IMR-90 (cell line): Measurements from ENCODE around the gene RNF112. TPM values are rescaled to one million over a fixed set of nuclear protein-coding genes. Genes with fewer than 3 reads are reported as not detected.

Source experiments
- ATAC-seq: fragments of 200-7000 bp; cut with Tn5 transposase; 2 replicates; pipeline ENCODE4 v1.9.1; 2020; ENCODE audit warnings: low read depth, mild to moderate bottlenecking, moderate library complexity
- BruUV-seq: library from RNA; stranded (reverse); fragments of 400-500 nt; replicated peaks from 2 replicates; lab custom pipeline; 2021; lab: Mats Ljungman, UMichigan
- CTCF ChIA-PET: fragments of 300-600 bp; formaldehyde crosslinking; extraction: SDS; loops from one replicate; lab custom pipeline; 2021; ENCODE audit warnings: antibody characterized with exemption; lab: Yijun Ruan, JAX
- POLR2A ChIA-PET: fragments of 300-600 bp; sonication (Branson Sonifier 250); formaldehyde crosslinking; loops from one replicate; lab custom pipeline; 2022; ENCODE audit warnings: antibody characterized with exemption; ENCODE audit not compliant: unreplicated experiment; lab: Charles Lee
- DNase-seq: peaks from one replicate; pipeline ENCODE4 v3.0.0; 2013
- H2AFZ ChIP-seq: replicated peaks from 2 replicates; pipeline ENCODE3; 2013; ENCODE audit warnings: low read length, mild to moderate bottlenecking; ENCODE audit not compliant: poor library complexity
- H2AK5ac ChIP-seq: 2 replicates; pipeline ENCODE4 v1.6.1; 2013; ENCODE audit warnings: low read depth, low read length, inconsistent platforms
- H2AK9ac ChIP-seq: replicated peaks from 2 replicates; pipeline ENCODE3; 2013; ENCODE audit warnings: mild to moderate bottlenecking, low read depth, low read length, moderate library complexity; ENCODE audit not compliant: poor library complexity
- H2BK120ac ChIP-seq: 2 replicates; pipeline ENCODE4 v1.6.1; 2013; ENCODE audit warnings: low read depth, low read length, inconsistent platforms
- H2BK15ac ChIP-seq: 3 replicates; pipeline ENCODE4 v1.6.1; 2013; ENCODE audit warnings: low read depth, low read length, inconsistent platforms
- H2BK20ac ChIP-seq: 2 replicates; pipeline ENCODE4 v1.6.1; 2013; ENCODE audit warnings: low read depth, mild to moderate bottlenecking, inconsistent platforms, low read length, moderate library complexity
- H2BK5ac ChIP-seq: 2 replicates; pipeline ENCODE4 v1.6.1; 2013; ENCODE audit warnings: mild to moderate bottlenecking, low read depth, low read length, inconsistent platforms; ENCODE audit not compliant: poor library complexity, severe bottlenecking
- H3K14ac ChIP-seq: replicated peaks from 2 replicates; pipeline ENCODE4 v1.6.1; 2013; ENCODE audit warnings: low read depth, low read length, inconsistent platforms
- H3K18ac ChIP-seq: 2 replicates; pipeline ENCODE4 v1.6.1; 2013; ENCODE audit warnings: low read depth, low read length, control low read depth
- H3K23ac ChIP-seq: 2 replicates; pipeline ENCODE4 v1.6.1; 2013; ENCODE audit warnings: low read depth, low read length, inconsistent platforms
- H3K27ac ChIP-seq: 2 replicates; pipeline ENCODE4 v1.5.1; 2013; ENCODE audit warnings: mild to moderate bottlenecking, control low read depth, low read length; ENCODE audit not compliant: insufficient read depth
- H3K27me3 ChIP-seq: 2 replicates; pipeline ENCODE4 v1.6.1; 2013; ENCODE audit warnings: low read length; ENCODE audit not compliant: control insufficient read depth, insufficient read depth
- H3K36me3 ChIP-seq: 2 replicates; pipeline ENCODE4 v1.6.1; 2013; ENCODE audit warnings: low read length, mixed read lengths; ENCODE audit not compliant: control insufficient read depth, insufficient read depth
- H3K4ac ChIP-seq: 2 replicates; pipeline ENCODE4 v1.6.1; 2013; ENCODE audit warnings: low read depth, low read length, inconsistent platforms
- H3K4me1 ChIP-seq: 2 replicates; pipeline ENCODE4 v1.6.1; 2013; ENCODE audit warnings: low read length, mixed read lengths; ENCODE audit not compliant: control insufficient read depth, insufficient read depth
- H3K4me2 ChIP-seq: 2 replicates; pipeline ENCODE4 v1.6.1; 2013; ENCODE audit warnings: low read depth, mild to moderate bottlenecking, control low read depth, low read length, moderate library complexity
- H3K4me3 ChIP-seq: 2 replicates; pipeline ENCODE4 v1.5.1; 2013; ENCODE audit warnings: low read depth, mild to moderate bottlenecking, control low read depth, low read length, moderate library complexity; ENCODE audit not compliant: insufficient read depth
- H3K56ac ChIP-seq: 2 replicates; pipeline ENCODE4 v1.6.1; 2013; ENCODE audit warnings: low read length, inconsistent platforms; ENCODE audit not compliant: insufficient read depth; ENCODE audit errors: extremely low read depth
- H3K79me1 ChIP-seq, 2 experiments: 2 replicates each; pipeline ENCODE4 v1.6.1; 2013; ENCODE audit warnings: low read length in 2 of 2, inconsistent platforms in 1 of 2, low read depth in 1 of 2
- H3K9ac ChIP-seq: 2 replicates; pipeline ENCODE4 v1.6.1; 2013; ENCODE audit warnings: low read depth, low read length, control low read depth
- H3K9me1 ChIP-seq: 2 replicates; pipeline ENCODE4 v1.6.1; 2013; ENCODE audit warnings: low read length, inconsistent platforms; ENCODE audit not compliant: insufficient read depth
- H3K9me3 ChIP-seq: 2 replicates; pipeline ENCODE4 v1.6.1; 2013; ENCODE audit warnings: low read length; ENCODE audit not compliant: control insufficient read depth, insufficient read depth
- H4K20me1 ChIP-seq: 2 replicates; pipeline ENCODE4 v1.6.1; 2013; ENCODE audit warnings: low read length, inconsistent platforms; ENCODE audit not compliant: insufficient read depth
- H4K5ac ChIP-seq: 2 replicates; pipeline ENCODE4 v1.6.1; 2013; ENCODE audit warnings: mild to moderate bottlenecking, low read depth, low read length, control low read depth
- H4K8ac ChIP-seq, 2 experiments: 2 replicates each; pipeline ENCODE4 v1.6.1; 2013; ENCODE audit warnings: low read depth in 2 of 2, low read length in 2 of 2, control low read depth in 1 of 2, inconsistent platforms in 1 of 2
- H4K91ac ChIP-seq: 2 replicates; pipeline ENCODE4 v1.6.1; 2013; ENCODE audit warnings: low read depth, low read length, inconsistent platforms; ENCODE audit not compliant: insufficient read depth
- BHLHE40 ChIP-seq: fragments of 150-350 bp; IDR thresholded peaks from 2 replicates; pipeline ENCODE4 v1.6.1; 2016; ENCODE audit warnings: mild to moderate bottlenecking, low read depth, low read length
- CHD1 ChIP-seq: IDR thresholded peaks from 2 replicates; pipeline ENCODE4 v1.6.1; 2012; ENCODE audit warnings: low read depth, low read length, improper control_type of control experiment
- FOS ChIP-seq: fragments of 150-350 bp; IDR thresholded peaks from 2 replicates; pipeline ENCODE4 v1.6.1; 2016; ENCODE audit warnings: low read depth, low read length
- MAFK ChIP-seq: IDR thresholded peaks from 2 replicates; pipeline ENCODE4 v1.6.1; 2012; ENCODE audit warnings: low read depth, low read length, improper control_type of control experiment
- MAZ ChIP-seq: IDR thresholded peaks from 2 replicates; pipeline ENCODE4 v1.6.1; 2012; ENCODE audit warnings: low read depth, mild to moderate bottlenecking, low read length, improper control_type of control experiment, moderate library complexity, borderline replicate concordance
- MXI1 ChIP-seq: IDR thresholded peaks from 2 replicates; pipeline ENCODE4 v1.6.1; 2012; ENCODE audit warnings: low read depth, mild to moderate bottlenecking, low read length, moderate library complexity, borderline replicate concordance
- NFE2L2 ChIP-seq: fragments of 150-350 bp; IDR thresholded peaks from 2 replicates; pipeline ENCODE4 v1.6.1; 2016; ENCODE audit warnings: low read depth, mild to moderate bottlenecking, low read length
- POLR2A ChIP-seq: IDR thresholded peaks from 2 replicates; pipeline ENCODE4 v1.6.1; 2012; ENCODE audit warnings: mild to moderate bottlenecking, low read depth, low read length
- RAD21 ChIP-seq: IDR thresholded peaks from 2 replicates; pipeline ENCODE4 v1.6.1; 2012; ENCODE audit warnings: low read length, improper control_type of control experiment
- RCOR1 ChIP-seq: IDR thresholded peaks from 2 replicates; pipeline ENCODE4 v1.6.1; 2012; ENCODE audit warnings: mild to moderate bottlenecking, low read length, improper control_type of control experiment; ENCODE audit not compliant: insufficient replicate concordance
- RFX5 ChIP-seq: IDR thresholded peaks from 2 replicates; pipeline ENCODE4 v1.8.0; 2012; ENCODE audit warnings: low read depth, mild to moderate bottlenecking, low read length, moderate library complexity
- SMC3 ChIP-seq: fragments of 150-350 bp; IDR thresholded peaks from 2 replicates; pipeline ENCODE4 v1.6.1; 2016; ENCODE audit warnings: low read depth, mild to moderate bottlenecking, antibody characterized with exemption, low read length, moderate library complexity
- USF2 ChIP-seq: fragments of 150-350 bp; IDR thresholded peaks from 2 replicates; pipeline ENCODE4 v1.6.1; 2017; ENCODE audit warnings: mild to moderate bottlenecking, antibody characterized with exemption, low read length, low read depth
- WGBS, 2 experiments: methylation state at CpG; one replicate each; pipeline versions ENCODE4 v1.1.5 to v1.1.7; 2013; ENCODE audit warnings: missing lambda C conversion rate in 2 of 2; ENCODE audit not compliant: insufficient read length in 1 of 2; ENCODE audit errors: extremely low coverage in 2 of 2; 5-methylcytosine and 5-hydroxymethylcytosine counted together
- dilution Hi-C: fragments of 300-500 bp; cut with HindIII; formaldehyde crosslinking; loops from one replicate; pipeline ENCODE4 v1.14.3; 2018; ENCODE audit warnings: low sequenced_read_pairs; ENCODE audit not compliant: unreplicated experiment
- in situ Hi-C: fragments of 300-500 bp; cut with MboI; formaldehyde crosslinking; loops from 3 replicates; pipeline ENCODE4 v1.14.3; 2019; ENCODE audit warnings: low sequenced_read_pairs, inconsistent platforms, mixed read lengths
- intact Hi-C: fragments of 100-400 bp; cut with micrococcal nuclease; formaldehyde crosslinking; loops from 2 replicates; pipeline ENCODE4 v1.10.0; 2022
- polyA plus RNA-seq, 3 experiments: library from polyadenylated mRNA; depleted of rRNA; stranded (reverse); fragments of >200 nt; gene quantifications; 2 replicates each; pipeline ENCODE4 v1.2.3, GENCODE V29; 2012; ENCODE audit warnings: low replicate concordance in 1 of 3
- total RNA-seq: library from RNA; depleted of rRNA; stranded (reverse); fragments of >200 nt; gene quantifications from 2 replicates; pipeline ENCODE4 v1.2.3, GENCODE V29; 2012
- TF ChIP-seq, protein P1 (sequence below): fragments of 150-350 bp; IDR thresholded peaks from 2 replicates; pipeline ENCODE4 v1.6.1; 2016; ENCODE audit warnings: low read depth, mild to moderate bottlenecking, low read length, moderate library complexity, borderline replicate concordance
- TF ChIP-seq, protein P2 (sequence below): conservative IDR thresholded peaks from 2 replicates; pipeline ENCODE4 v1.5.1; 2012; ENCODE audit warnings: mild to moderate bottlenecking, low read depth, low read length, improper control_type of control experiment

RNF112 gene
- total and polyA plus RNA-seq, 2 of the 4 experiments (the other 2 are of a cell fraction): 2.5 to 5.7 TPM

DNA sequence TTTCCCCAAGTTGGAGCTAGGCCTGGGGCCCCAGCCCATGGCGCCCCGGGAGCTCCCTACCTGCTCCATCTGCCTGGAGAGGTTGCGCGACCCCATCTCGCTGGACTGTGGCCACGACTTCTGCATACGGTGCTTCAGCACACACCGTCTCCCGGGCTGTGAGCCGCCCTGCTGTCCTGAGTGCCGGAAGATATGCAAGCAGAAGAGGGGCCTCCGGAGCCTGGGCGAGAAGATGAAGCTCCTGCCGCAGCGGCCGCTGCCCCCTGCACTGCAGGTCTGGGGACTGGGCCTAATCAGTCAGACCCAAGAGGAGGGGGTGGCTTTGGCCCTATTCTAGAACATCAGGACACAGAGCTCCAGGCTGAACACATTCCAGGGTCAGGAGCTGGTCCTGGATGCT is 1.5 kb downstream of the RNF112 start:
- Histone ChIP-seq H3K4me1 (peaks cover 11% of the 10 kb centered on the region; the same call in 1 of the 2 replicates), H3K36me3 (no peaks in the 10 kb centered on the region), H3K9me3 (no peaks in the 10 kb centered on the region), H4K5ac (no peak overlapping the region), H3K23ac (no peak overlapping the region), H2BK120ac (no peak overlapping the region), H3K27ac (no peak overlapping the region), H2AK5ac (no peak overlapping the region), H3K4ac (no peak overlapping the region), H4K91ac (no peak overlapping the region), H3K14ac (no peak overlapping the region), H3K4me3 (no peak overlapping the region), H2AK9ac (no peak overlapping the region), H2BK20ac (no peak overlapping the region), H3K27me3 (no peaks in the 10 kb centered on the region), H2BK15ac (no peak overlapping the region), H2AFZ (no peak overlapping the region), H3K4me2 (no peak overlapping the region), H3K18ac (no peak overlapping the region), H3K9me1 (peaks cover 8% of the 10 kb centered on the region), H3K56ac (no peak overlapping the region), H3K79me1 (no peaks in the 10 kb centered on the region), H3K9ac (no peak overlapping the region), H4K8ac (no peak overlapping the region), H4K20me1 (no peaks in the 10 kb centered on the region), H2BK5ac (no peak overlapping the region)
- ATAC-seq: no peak
- intact Hi-C loops: no loop called here
- CTCF ChIA-PET: no interaction called here
- dilution Hi-C loops: no loop called here
- DNase-seq: no peak
- POLR2A ChIA-PET: no interaction called here
- no TSS peak for BruUV-seq
- in situ Hi-C loops: no loop called here
- TF ChIP-seq, protein P1, sequence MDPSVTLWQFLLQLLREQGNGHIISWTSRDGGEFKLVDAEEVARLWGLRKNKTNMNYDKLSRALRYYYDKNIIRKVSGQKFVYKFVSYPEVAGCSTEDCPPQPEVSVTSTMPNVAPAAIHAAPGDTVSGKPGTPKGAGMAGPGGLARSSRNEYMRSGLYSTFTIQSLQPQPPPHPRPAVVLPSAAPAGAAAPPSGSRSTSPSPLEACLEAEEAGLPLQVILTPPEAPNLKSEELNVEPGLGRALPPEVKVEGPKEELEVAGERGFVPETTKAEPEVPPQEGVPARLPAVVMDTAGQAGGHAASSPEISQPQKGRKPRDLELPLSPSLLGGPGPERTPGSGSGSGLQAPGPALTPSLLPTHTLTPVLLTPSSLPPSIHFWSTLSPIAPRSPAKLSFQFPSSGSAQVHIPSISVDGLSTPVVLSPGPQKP: no peak
- TF ChIP-seq POLR2A (no peak), RCOR1 (no peak), RAD21 (no peak), NFE2L2 (no peak), MAZ (no peak), SMC3 (no peak), CHD1 (no peak), RFX5 (no peak), MAFK (no peak), MXI1 (no peak), BHLHE40 (no peak), USF2 (no peak), FOS (no peak)
- TF ChIP-seq, protein P2, sequence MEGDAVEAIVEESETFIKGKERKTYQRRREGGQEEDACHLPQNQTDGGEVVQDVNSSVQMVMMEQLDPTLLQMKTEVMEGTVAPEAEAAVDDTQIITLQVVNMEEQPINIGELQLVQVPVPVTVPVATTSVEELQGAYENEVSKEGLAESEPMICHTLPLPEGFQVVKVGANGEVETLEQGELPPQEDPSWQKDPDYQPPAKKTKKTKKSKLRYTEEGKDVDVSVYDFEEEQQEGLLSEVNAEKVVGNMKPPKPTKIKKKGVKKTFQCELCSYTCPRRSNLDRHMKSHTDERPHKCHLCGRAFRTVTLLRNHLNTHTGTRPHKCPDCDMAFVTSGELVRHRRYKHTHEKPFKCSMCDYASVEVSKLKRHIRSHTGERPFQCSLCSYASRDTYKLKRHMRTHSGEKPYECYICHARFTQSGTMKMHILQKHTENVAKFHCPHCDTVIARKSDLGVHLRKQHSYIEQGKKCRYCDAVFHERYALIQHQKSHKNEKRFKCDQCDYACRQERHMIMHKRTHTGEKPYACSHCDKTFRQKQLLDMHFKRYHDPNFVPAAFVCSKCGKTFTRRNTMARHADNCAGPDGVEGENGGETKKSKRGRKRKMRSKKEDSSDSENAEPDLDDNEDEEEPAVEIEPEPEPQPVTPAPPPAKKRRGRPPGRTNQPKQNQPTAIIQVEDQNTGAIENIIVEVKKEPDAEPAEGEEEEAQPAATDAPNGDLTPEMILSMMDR: no peak
- WGBS, 2 experiments: 86% methylated on average over 11 of the region's 16 CpGs; no CpG with 5 or more reads in 1 of the 2 experiments
